ENCODE measurements around the gene ITPK1.

ITPK1 gene

GRCh38 chr14:93114713-93115068 lies 1.0 kb downstream of the ITPK1 start:
- POLR2A ChIA-PET = interaction anchor here (0.5 to 1.2 kb wide), 5 partner anchors 13 to 234 kb away, joined by 3 to 12 read pairs (median 3); partner anchors contain the start of genes GON7 and UBR7
- CTCF ChIA-PET = interaction anchor here (0.7 to 7.6 kb wide), 11 partner anchors 11 to 775 kb away, joined by 3 to 155 read pairs (median 4); no protein-coding TSS in a partner anchor
- peak overlapping the region; percentile 53 for H3K27ac ChIP-seq (ENCODE audit: extremely low read depth, low read depth, low read length)

GRCh38 chr14:93114068-93114710 lies 1.5 kb downstream of the ITPK1 start:
- Histone ChIP-seq H3K9me3 (ENCODE audit: control insufficient read depth, insufficient read depth, low read depth, low read length) (no peaks in the 10 kb centered on the region), H3K4me3 (ENCODE audit: low read depth, low read length) (peak overlapping the region; percentile 77), H3K4me1 (ENCODE audit: control insufficient read depth, insufficient read depth, low read length) (peaks cover 17% of the 10 kb centered on the region), H3K36me3 (ENCODE audit: control insufficient read depth in 2 of 2, insufficient read depth in 1 of 2, low read length in 2 of 2) (no peaks in the 10 kb centered on the region), H3K27ac (ENCODE audit: extremely low read depth, low read depth, low read length) (peak overlapping the region; percentile 53; the same call in 1 of the 2 replicates)
- ChIA-PET POLR2A (interaction anchor here (0.9 to 1.4 kb wide), 3 partner anchors 9 to 93 kb away, joined by 3 to 4 read pairs (median 3); partner anchors contain the start of genes GON7 and UBR7), CTCF (interaction anchor here (0.7 to 7.6 kb wide), 34 partner anchors 9 to 776 kb away, joined by 3 to 155 read pairs (median 7); partner anchors contain the start of genes LYSET and MOAP1)
- TF ChIP-seq ZNF600 (tag by site-specific recombination; IDR thresholded peaks at IDR 0.05) (peak; percentile 29; the same call in 1 of the 2 replicates), ZNF10 (tag by site-specific recombination; IDR thresholded peaks at IDR 0.05) (no peak), PRDM1 (tag by site-specific recombination; IDR thresholded peaks at IDR 0.05) (no peak)

More at GRCh38 chr14:93114713-93115068, 1.0 kb downstream of the ITPK1 start:
- TF ChIP-seq ZBTB20 (tag by site-specific recombination; IDR thresholded peaks at IDR 0.05) (peak; percentile 64; the same call in 1 of the 2 replicates), ZNF76 (tag by site-specific recombination; IDR thresholded peaks at IDR 0.05; ENCODE audit: borderline replicate concordance, low read depth) (peak; percentile 35; the same call in 1 of the 2 replicates), ZSCAN30 (tag by site-specific recombination; IDR thresholded peaks at IDR 0.05) (no peak), INSM2 (tag by site-specific recombination; IDR thresholded peaks at IDR 0.05) (no peak), BCL11B (tag by site-specific recombination; IDR thresholded peaks at IDR 0.05; ENCODE audit: low read depth) (peak; percentile 65; the same call in 1 of the 2 replicates), ZBTB8A (tag by site-specific recombination; IDR thresholded peaks at IDR 0.05) (peak; percentile 60), PRDM1 (tag by site-specific recombination; IDR thresholded peaks at IDR 0.05) (no peak), HIC1 (tag by site-specific recombination; IDR thresholded peaks at IDR 0.05) (0 out of 2 replicates have a peak, but pooled peaks have one; percentile 52), ZNF785 (tag by site-specific recombination; IDR thresholded peaks at IDR 0.05) (0 out of 2 replicates have a peak, but pooled peaks have one; percentile 12), GLIS2 (tag by site-specific recombination; IDR thresholded peaks at IDR 0.05) (peak; percentile 80), ZNF155 (tag by site-specific recombination; IDR thresholded peaks at IDR 0.05) (no peak), GLIS1 (tag by site-specific recombination; IDR thresholded peaks at IDR 0.05) (peak; percentile 71), CTCF (tag by site-specific recombination; IDR thresholded peaks at IDR 0.05) (0 out of 2 replicates have a peak, but pooled peaks have one; percentile 18), ZNF600 (tag by site-specific recombination; IDR thresholded peaks at IDR 0.05) (0 out of 2 replicates have a peak, but pooled peaks have one; percentile 2)
- H3K4me3 ChIP-seq (ENCODE audit: low read depth, low read length) = peak overlapping the region; percentile 77
- H3K4me1 ChIP-seq (ENCODE audit: control insufficient read depth, insufficient read depth, low read length) = peaks cover 17% of the 10 kb centered on the region
- H3K36me3 ChIP-seq (ENCODE audit: control insufficient read depth in 2 of 2, insufficient read depth in 1 of 2, low read length in 2 of 2) = no peaks in the 10 kb centered on the region
- H3K9me3 ChIP-seq (ENCODE audit: control insufficient read depth, insufficient read depth, low read depth, low read length) = no peaks in the 10 kb centered on the region
